OCI-LY1 (cell line): ENCODE data around the gene EIPR1.

Experiments
- H2AFZ ChIP-seq: fragments of 200-600 bp; sonication (generic), shearing (Covaris generic); 2 replicates; pipeline ENCODE4 v1.6.0; 2014; ENCODE audit warnings: antibody characterized with exemption, mild to moderate bottlenecking, low read length
- H3F3A ChIP-seq: fragments of 200-600 bp; sonication (generic), shearing (Covaris generic); 2 replicates; pipeline ENCODE4 v1.6.0; 2014; ENCODE audit warnings: mild to moderate bottlenecking, antibody characterized with exemption, low read length, moderate library complexity; ENCODE audit not compliant: insufficient read depth
- H3K27ac ChIP-seq: fragments of 200-600 bp; sonication (generic); 2 replicates; pipeline ENCODE4 v1.5.1; 2014; ENCODE audit warnings: low read length, mixed run types, mild to moderate bottlenecking, low read depth; ENCODE audit not compliant: poor library complexity, severe bottlenecking
- H3K27me3 ChIP-seq: fragments of 200-600 bp; sonication (generic); 2 replicates; pipeline ENCODE4 v1.6.0; 2014; ENCODE audit warnings: antibody characterized with exemption, mild to moderate bottlenecking, low read length, moderate library complexity; ENCODE audit not compliant: insufficient read depth
- H3K36me3 ChIP-seq: fragments of 200-600 bp; sonication (generic); 2 replicates; pipeline ENCODE4 v1.6.1; 2014; ENCODE audit warnings: mild to moderate bottlenecking, antibody characterized with exemption, low read length, moderate library complexity, mixed read lengths; ENCODE audit not compliant: insufficient read depth
- H3K4me1 ChIP-seq: fragments of 200-600 bp; sonication (generic); 2 replicates; pipeline ENCODE4 v1.5.1; 2014; ENCODE audit warnings: mild to moderate bottlenecking, low read length, moderate library complexity; ENCODE audit not compliant: insufficient read depth, severe bottlenecking
- H3K4me2 ChIP-seq: fragments of 200-600 bp; sonication (generic), shearing (Covaris generic); 2 replicates; pipeline ENCODE4 v1.6.1; 2014; ENCODE audit warnings: low read length
- H3K4me3 ChIP-seq: fragments of 200-600 bp; sonication (generic); 2 replicates; pipeline ENCODE4 v1.5.1; 2014; ENCODE audit warnings: low read length, low read depth, mild to moderate bottlenecking, mixed read lengths; ENCODE audit not compliant: poor library complexity, severe bottlenecking
- H3K79me2 ChIP-seq: fragments of 200-600 bp; shearing (Covaris generic); 2 replicates; pipeline ENCODE4 v1.6.1; 2016; ENCODE audit warnings: mixed run types, low read length, mixed read lengths; ENCODE audit not compliant: insufficient read depth
- H3K9ac ChIP-seq: fragments of 200-600 bp; sonication (generic), shearing (Covaris generic); 2 replicates; pipeline ENCODE4 v1.6.1; 2014; ENCODE audit warnings: mild to moderate bottlenecking, low read length, mixed read lengths
- H3K9me2 ChIP-seq: fragments of 200-600 bp; sonication (generic), shearing (Covaris generic); 2 replicates; pipeline ENCODE4 v1.6.1; 2014; ENCODE audit warnings: low read depth, mild to moderate bottlenecking, low read length, mixed read lengths
- H3K9me3 ChIP-seq: fragments of 200-600 bp; shearing (Covaris generic); 2 replicates; pipeline ENCODE4 v1.6.1; 2014; ENCODE audit warnings: low read length, mixed read lengths
- H4K20me1 ChIP-seq: fragments of 200-600 bp; sonication (generic), shearing (Covaris generic); 2 replicates; pipeline ENCODE4 v1.6.0; 2016; ENCODE audit warnings: mild to moderate bottlenecking, low read length; ENCODE audit not compliant: insufficient read depth
- CTCF ChIP-seq: fragments of 200-600 bp; sonication (generic), shearing (Covaris generic); IDR thresholded peaks from 2 replicates; pipeline ENCODE4 v1.5.1; 2017; ENCODE audit warnings: mild to moderate bottlenecking, antibody characterized with exemption, low read length, moderate library complexity, mixed read lengths
- EZH2 ChIP-seq: fragments of 200-600 bp; sonication (generic), shearing (Covaris generic); IDR thresholded peaks from 2 replicates; pipeline ENCODE4 v1.8.0; 2017; ENCODE audit warnings: borderline replicate concordance, mixed run types, mild to moderate bottlenecking, antibody characterized with exemption, low read length, moderate library complexity, mixed read lengths

EIPR1 gene

GRCh38 chr2:3299130-3299529 is 78.5 kb downstream of the EIPR1 start:
- H3K4me3 ChIP-seq = no peak overlapping the region
- H4K20me1 ChIP-seq = no peaks in the 10 kb centered on the region
- H3K9me3 ChIP-seq = no peaks in the 10 kb centered on the region
- no peak overlapping the region for H3K9ac ChIP-seq
- no peaks in the 10 kb centered on the region for H3K27me3 ChIP-seq
- H2AFZ ChIP-seq = no peak overlapping the region
- H3F3A ChIP-seq = no peaks in the 10 kb centered on the region
- H3K79me2 ChIP-seq = no peaks in the 10 kb centered on the region
- H3K4me2 ChIP-seq = no peak overlapping the region
- no peak overlapping the region for H3K27ac ChIP-seq
- peaks cover 20% of the 10 kb centered on the region for H3K4me1 ChIP-seq
- no peaks in the 10 kb centered on the region for H3K9me2 ChIP-seq
- TF ChIP-seq CTCF (no peak), EZH2 (no peak)
- peaks cover 16% of the 10 kb centered on the region; the same call in 1 of the 2 replicates for H3K36me3 ChIP-seq

GRCh38 chr2:3298191-3298590 is 79.4 kb downstream of the EIPR1 start:
- H4K20me1 ChIP-seq = no peaks in the 10 kb centered on the region
- no peak overlapping the region for H3K9ac ChIP-seq
- peaks cover 11% of the 10 kb centered on the region for H3K4me1 ChIP-seq
- no peak overlapping the region for H2AFZ ChIP-seq
- H3K4me3 ChIP-seq = no peak overlapping the region
- no peaks in the 10 kb centered on the region for H3F3A ChIP-seq
- TF ChIP-seq CTCF = no peak
- TF ChIP-seq EZH2 = no peak
- no peaks in the 10 kb centered on the region for H3K9me3 ChIP-seq
- H3K36me3 ChIP-seq = peaks cover 16% of the 10 kb centered on the region; the same call in 1 of the 2 replicates
- no peaks in the 10 kb centered on the region for H3K9me2 ChIP-seq
- H3K27me3 ChIP-seq = no peaks in the 10 kb centered on the region
- H3K79me2 ChIP-seq = no peaks in the 10 kb centered on the region
- no peak overlapping the region for H3K27ac ChIP-seq
- H3K4me2 ChIP-seq = no peak overlapping the region

- H3F3A ChIP-seq = no peaks in the 10 kb centered on the region
- H3K27me3 ChIP-seq = no peaks in the 10 kb centered on the region
Observed at GRCh38 chr2:3297523-3297922, 80.1 kb downstream of the EIPR1 start.

More at GRCh38 chr2:3297523-3297922, 80.1 kb downstream of the EIPR1 start:
- peaks cover 7% of the 10 kb centered on the region for H3K4me1 ChIP-seq
- H4K20me1 ChIP-seq = no peaks in the 10 kb centered on the region
- no peak overlapping the region for H3K4me3 ChIP-seq
- H3K9me3 ChIP-seq = no peaks in the 10 kb centered on the region
- H3K36me3 ChIP-seq = peaks cover 16% of the 10 kb centered on the region; the same call in 1 of the 2 replicates
- no peak overlapping the region for H3K9ac ChIP-seq
- H3K79me2 ChIP-seq = no peaks in the 10 kb centered on the region
- no peaks in the 10 kb centered on the region for H3K9me2 ChIP-seq
- no peak overlapping the region for H3K4me2 ChIP-seq
- TF ChIP-seq CTCF (no peak), EZH2 (no peak)
- no peak overlapping the region for H2AFZ ChIP-seq
- H3K27ac ChIP-seq = no peak overlapping the region
